Upper lobe of left lung (tissue), 4 donors: ENCODE data around the gene MAP2K6.

Experiments
- CTCF ChIP-seq, 6 experiments: fragments of 450-650 bp in 4 of 6; fragments of 200-600 bp in 2 of 6; sonication (generic) in 2 of 6; IDR thresholded peaks; one replicate each; pipeline ENCODE4 v1.5.1; 2016 to 2019; ENCODE audit warnings: antibody characterized with exemption in 6 of 6
- POLR2AphosphoS5 ChIP-seq, 2 donors: sonication (generic); formaldehyde crosslinking; IDR thresholded peaks; one replicate each; pipeline ENCODE4 v1.5.1; 2017; ENCODE audit warnings: antibody characterized with exemption in 2 of 2

DNA sequence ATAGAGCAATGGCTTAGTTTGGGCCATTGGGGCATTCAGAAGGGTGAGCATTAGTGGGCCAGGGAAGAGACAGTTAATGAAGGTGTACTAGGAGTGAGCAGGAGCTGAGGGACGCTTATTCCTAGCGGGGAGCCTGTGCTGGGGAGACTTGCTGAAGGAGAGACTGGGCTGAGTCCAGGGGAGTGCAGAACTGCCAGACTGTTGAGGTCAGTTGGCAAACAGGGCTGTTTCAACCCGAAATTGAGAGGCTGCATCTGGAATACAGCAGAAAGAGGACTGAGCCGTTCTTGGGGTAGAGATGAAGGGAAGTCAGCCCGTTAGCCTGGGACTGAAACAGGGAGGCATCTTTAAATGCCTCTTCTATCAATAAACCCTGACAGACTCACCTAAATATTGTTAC is 33.2 kb downstream of the MAP2K6 start:
- no peak for TF ChIP-seq CTCF (IDR thresholded peaks at IDR 0.05)
- no peak for TF ChIP-seq POLR2AphosphoS5 (IDR thresholded peaks at IDR 0.05)
